Measurements from ENCODE around the gene BAIAP2L2.

DNA sequence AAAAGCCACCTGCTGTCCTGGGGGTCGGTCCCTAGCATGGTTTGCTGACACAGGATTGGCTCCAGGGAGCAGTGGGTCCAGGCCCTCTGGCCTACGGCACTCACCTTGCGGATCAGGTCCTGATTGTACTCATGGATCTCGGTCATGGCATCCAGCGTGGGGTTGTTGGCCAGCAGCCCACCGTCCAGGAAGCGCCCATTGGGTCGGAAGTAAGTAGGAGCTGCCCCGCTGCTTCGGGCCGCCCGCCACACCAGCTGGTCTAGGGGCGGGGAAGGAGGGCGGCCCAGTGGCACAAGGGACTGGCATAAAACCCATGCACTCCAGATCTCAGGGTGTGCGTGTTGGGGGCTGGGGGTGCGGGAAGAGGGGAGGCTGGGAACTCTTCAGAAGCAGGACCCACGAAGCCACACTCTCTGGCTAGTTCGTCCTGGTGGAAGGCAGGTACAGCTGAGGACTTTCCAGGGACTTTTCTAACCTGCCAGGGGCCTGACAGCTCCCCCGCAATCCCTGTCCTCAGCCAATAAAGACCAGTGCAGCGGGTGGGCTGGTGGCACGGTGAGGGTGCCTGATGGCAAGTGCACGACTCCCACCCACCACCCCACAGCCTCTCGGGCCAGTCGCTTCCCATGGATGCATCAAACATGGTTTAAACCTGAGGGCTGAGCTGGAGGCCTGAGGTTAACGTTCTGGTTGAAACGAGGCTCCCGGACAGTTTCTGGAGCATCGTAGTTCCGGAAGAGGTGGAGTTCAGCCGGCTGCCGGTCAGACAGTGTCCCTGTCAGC is 5.1 kb upstream of the BAIAP2L2 start:
- TF ChIP-seq POLR2A (IDR thresholded peaks at IDR 0.05; ENCODE audit: low read depth) (no peak), POLR2AphosphoS5 (IDR thresholded peaks at IDR 0.05) (no peak)
- TF ChIP-seq, protein P1, sequence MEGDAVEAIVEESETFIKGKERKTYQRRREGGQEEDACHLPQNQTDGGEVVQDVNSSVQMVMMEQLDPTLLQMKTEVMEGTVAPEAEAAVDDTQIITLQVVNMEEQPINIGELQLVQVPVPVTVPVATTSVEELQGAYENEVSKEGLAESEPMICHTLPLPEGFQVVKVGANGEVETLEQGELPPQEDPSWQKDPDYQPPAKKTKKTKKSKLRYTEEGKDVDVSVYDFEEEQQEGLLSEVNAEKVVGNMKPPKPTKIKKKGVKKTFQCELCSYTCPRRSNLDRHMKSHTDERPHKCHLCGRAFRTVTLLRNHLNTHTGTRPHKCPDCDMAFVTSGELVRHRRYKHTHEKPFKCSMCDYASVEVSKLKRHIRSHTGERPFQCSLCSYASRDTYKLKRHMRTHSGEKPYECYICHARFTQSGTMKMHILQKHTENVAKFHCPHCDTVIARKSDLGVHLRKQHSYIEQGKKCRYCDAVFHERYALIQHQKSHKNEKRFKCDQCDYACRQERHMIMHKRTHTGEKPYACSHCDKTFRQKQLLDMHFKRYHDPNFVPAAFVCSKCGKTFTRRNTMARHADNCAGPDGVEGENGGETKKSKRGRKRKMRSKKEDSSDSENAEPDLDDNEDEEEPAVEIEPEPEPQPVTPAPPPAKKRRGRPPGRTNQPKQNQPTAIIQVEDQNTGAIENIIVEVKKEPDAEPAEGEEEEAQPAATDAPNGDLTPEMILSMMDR (IDR thresholded peaks at IDR 0.05): no peak
